Activated CD8-positive, alpha-beta memory T cell treated with anti-CD3 and anti-CD28 coated beads, Interleukin-2, amount 50 U/mL, for 1 hour (primary cell): ENCODE data around the gene ARMC3.

Experiments used
- DNase-seq: peaks from one replicate; pipeline ENCODE4 v3.0.0-alpha.2; 2020; ENCODE audit errors: extremely low read depth

Gene ARMC3

DNA sequence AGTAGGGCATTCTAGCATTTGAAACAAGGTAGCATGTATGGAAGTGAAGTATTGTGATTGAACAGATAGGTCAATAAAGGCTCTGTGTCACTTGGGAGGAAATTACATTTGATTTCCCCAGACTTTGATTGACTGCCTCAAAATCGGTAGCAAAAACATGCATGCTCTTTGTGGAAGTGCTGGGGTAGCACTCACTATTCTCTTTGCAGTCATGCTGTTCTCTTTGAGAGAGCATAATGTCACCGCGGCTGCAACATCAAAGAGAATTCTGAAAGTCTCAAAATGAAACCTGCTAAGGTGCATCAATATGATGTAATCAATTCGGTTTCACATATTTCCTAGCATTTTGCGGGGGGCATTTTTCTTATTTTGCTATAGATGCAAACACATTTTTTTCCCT is 64.2 kb downstream of the ARMC3 start:
- no peak for DNase-seq

- no peak for DNase-seq
Measured at GRCh38 chr10:22992621-22993020, 64.8 kb downstream of the ARMC3 start.

GRCh38 chr10:22993314-22993713 is 65.5 kb downstream of the ARMC3 start:
- DNase-seq: no peak

DNA sequence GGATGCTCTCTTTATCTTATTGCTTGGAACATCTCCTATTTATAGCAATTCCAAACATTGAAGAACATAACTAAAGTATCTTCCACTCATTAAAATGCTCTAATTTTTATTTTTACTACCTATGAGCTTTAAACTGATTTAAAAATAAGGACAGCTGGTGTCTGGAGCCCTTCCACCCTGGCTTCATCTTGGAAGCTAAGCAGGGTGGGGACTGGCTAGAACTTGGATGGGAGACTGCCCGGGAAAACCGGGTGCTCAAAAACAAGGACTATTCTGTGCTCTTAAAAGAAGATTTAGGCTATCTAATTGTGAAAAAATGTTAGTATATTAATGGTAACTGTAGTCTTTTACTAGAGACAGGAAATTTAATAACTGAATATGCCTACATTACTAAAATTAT is 69.2 kb downstream of the ARMC3 start:
- no peak for DNase-seq

GRCh38 chr10:22998091-22998490 is 70.2 kb downstream of the ARMC3 start:
- no peak for DNase-seq

- no peak for DNase-seq
Measured at GRCh38 chr10:22999942-23000341, 72.1 kb downstream of the ARMC3 start.

DNA sequence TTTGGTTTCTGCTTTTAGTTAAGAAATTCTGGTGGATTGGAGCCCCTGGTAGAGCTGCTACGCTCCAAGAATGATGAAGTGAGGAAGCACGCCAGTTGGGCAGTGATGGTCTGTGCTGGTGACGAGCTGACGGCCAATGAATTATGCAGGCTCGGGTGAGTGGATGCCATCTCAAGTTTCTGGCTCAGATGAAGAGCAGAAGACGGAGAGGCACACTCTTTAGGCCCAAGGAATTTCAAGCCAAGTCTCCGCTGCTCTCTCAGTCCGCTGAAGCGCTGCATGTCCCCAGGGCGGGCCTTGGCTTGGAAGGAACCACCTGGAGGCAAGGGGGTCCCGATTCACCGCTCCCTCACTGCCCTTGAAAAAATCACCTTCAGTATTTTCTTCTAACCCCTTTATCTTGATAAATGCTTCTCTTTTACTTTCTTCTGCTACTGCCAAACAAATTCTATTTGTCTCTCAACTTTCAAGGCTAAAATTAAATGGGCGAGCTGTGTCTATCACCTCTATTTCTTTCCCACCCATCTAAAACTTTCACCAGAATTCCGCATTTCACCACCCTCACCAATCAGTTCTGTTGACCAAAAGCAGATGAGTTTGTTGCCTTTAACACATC is 74.2 kb downstream of the ARMC3 start:
- no peak for DNase-seq

DNA sequence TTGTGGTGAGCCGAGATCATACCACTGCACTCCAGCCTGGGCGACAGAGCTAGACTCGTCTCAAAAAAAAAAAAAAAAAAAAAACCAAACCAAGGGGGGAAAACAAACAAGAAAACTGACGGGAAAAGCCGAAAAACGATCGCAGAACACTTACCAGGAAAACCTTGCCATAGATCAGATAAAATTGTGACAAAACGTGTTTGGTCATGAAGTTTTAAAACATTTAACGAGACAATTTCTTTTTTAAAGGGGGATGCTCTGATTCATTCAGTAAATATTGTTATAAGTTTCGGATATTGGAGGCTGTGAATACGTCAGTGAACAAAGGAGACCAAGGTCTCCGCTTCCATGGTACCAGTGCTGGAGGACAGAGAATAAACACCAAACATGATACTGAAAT is 77.3 kb downstream of the ARMC3 start:
- DNase-seq: no peak

GRCh38 chr10:23013581-23014335 is 85.9 kb downstream of the ARMC3 start:
- DNase-seq: no peak

- DNase-seq: no peak
Measured at GRCh38 chr10:23015021-23015707, 87.3 kb downstream of the ARMC3 start.

DNA sequence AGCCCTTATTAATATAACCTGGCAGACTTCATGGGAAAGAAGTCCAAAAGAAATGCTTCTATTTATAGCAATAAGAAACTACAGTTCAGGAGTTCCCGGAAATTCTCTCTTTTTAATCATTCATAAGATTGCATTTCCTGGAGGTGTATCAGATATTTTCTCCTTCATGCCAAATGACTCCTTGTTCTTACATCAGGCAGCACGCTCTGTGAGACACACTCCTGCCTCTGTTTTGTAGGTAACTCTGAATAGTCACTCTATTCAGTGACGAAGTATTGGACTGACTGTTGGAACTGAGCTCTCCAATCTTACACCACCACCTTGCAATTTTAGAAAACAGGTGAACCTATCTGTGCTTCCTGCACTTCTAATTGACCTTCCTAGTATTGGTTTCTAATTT is 88.8 kb downstream of the ARMC3 start:
- no peak for DNase-seq

DNA sequence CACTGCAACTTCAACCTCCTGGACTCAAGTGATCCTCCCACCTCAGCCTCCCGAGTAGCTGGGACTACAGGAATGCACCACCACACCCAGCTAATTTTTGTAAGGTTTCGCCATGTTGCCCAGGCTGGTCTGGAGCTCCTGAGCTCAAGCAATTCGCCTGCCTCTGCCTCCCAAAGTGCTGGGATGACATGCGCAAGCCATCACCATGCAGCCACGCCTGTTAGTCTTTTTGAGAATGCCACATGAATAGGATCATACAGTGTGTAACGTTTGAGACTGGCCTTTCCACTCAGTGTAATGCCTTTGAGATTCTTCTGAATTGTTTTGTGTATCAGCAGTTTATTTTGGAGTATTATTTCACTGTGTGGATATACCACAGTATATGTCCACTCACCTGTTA is 91.8 kb downstream of the ARMC3 start:
- DNase-seq: no peak

- no peak for DNase-seq
Measured at GRCh38 chr10:23021430-23021829, 93.6 kb downstream of the ARMC3 start.

DNA sequence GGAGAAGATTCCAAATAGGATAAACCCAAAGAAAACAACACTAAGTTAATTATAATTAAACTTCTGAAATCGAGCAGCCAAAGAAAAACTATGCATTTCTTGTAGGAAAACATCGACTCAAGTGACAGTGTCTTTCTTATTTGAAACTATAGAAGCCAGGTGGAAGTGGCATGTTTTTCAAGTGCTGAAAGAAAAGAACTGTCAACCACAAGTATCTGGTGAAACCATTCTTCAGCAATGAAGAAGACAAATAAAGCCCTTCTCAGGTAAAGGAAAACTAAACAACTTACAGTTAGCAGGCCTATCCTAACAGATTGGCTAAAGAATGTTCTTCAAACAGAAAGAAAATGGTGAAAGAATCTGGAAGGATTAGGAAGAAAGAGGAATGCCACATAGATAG is 96.1 kb downstream of the ARMC3 start:
- DNase-seq: no peak

GRCh38 chr10:23031318-23031717 is 103.5 kb downstream of the ARMC3 start:
- no peak for DNase-seq

- no peak for DNase-seq
Measured at GRCh38 chr10:23034790-23035189, 106.9 kb downstream of the ARMC3 start.

- DNase-seq: no peak
Measured at GRCh38 chr10:23035569-23035968, 107.7 kb downstream of the ARMC3 start.

- no peak for DNase-seq
Measured at GRCh38 chr10:23037152-23037551, 109.3 kb downstream of the ARMC3 start.

DNA sequence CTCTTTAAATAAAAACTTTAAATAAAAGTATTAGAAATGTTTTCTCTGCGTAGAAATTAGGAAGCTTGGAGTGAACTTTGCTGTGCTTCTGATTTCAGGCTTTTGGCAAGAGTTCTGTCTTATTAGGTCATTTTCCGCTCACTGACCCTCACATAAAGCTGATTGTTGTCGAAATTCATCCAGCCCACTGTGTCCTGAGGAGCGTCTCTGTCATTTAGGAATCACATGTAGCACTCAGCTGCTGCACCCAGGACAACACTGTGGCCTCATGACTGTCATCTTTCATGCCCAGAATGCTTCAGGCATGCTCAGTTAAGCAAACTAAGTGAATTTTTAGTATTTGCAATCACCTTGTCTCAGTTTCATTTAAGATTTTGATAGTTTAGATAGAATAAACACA is 109.7 kb downstream of the ARMC3 start:
- DNase-seq: no peak

GRCh38 chr10:23038172-23038571 is 110.3 kb downstream of the ARMC3 start:
- no peak for DNase-seq

- no peak for DNase-seq
Measured at GRCh38 chr10:23040002-23040401, 112.1 kb downstream of the ARMC3 start.

DNA sequence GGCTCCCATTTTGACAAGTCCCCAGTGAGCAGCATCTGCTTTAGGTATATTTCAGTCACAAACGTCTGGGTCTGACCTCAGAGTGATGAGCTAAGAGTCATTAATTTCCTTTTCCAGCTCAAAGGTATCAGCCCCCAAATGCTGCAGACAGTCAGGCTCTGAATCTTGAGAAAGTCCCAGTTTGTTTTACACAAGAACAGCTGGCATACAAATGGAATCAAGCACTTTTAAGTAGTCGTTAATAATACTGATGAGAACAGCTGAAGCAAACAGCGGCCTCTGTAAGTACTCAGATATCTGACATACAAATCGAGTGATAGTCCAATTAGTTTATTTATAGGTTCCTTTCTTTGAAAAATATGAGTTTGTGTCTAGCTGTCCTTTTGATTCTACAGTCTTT is 118.2 kb downstream of the ARMC3 start:
- DNase-seq: no peak
